HG03439 (cell line): Measurements from ENCODE around the gene TEKT4.
"Not testable (repeated sequence)": the region's sequence is repeated elsewhere in the genome, so short reads cannot be mapped to it uniquely, and the experiment has no call there.

ENCODE experiments used
- ATAC-seq: cut with Tn5 transposase; IDR thresholded peaks from one replicate; pipeline ENCODE4 v1.9.1; 2021; ENCODE audit warnings: mild to moderate bottlenecking, moderate library complexity; ENCODE audit not compliant: unreplicated experiment

Gene TEKT4

GRCh38 chr2:94871226-94872087 lies at the start of gene TEKT4:
TEKT4 (plus strand) TSS chr2:94871430; CDS start chr2:94871580, 150 bp downstream.
- no peak for ATAC-seq

GRCh38 chr2:94839224-94839623 lies 32.0 kb upstream of the TEKT4 start:
- not testable (repeated sequence) for ATAC-seq

GRCh38 chr2:94856856-94857255 lies 14.4 kb upstream of the TEKT4 start:
- ATAC-seq = not testable (repeated sequence)

GRCh38 chr2:94857367-94858162 lies 13.7 kb upstream of the TEKT4 start:
- ATAC-seq = not testable (repeated sequence)

- not testable (repeated sequence) for ATAC-seq
Observed at GRCh38 chr2:94858163-94858888, 12.9 kb upstream of the TEKT4 start.

- ATAC-seq = no peak
Observed at GRCh38 chr2:94861308-94862152, 9.7 kb upstream of the TEKT4 start.

GRCh38 chr2:94862903-94863302 lies 8.3 kb upstream of the TEKT4 start:
- not testable (repeated sequence) for ATAC-seq

GRCh38 chr2:94869131-94869530 lies 2.1 kb upstream of the TEKT4 start:
- ATAC-seq = no peak

GRCh38 chr2:94869552-94870439 lies 1.4 kb upstream of the TEKT4 start:
- ATAC-seq = no peak

GRCh38 chr2:94870440-94871225 lies 597 bp upstream of the TEKT4 start:
- no peak for ATAC-seq

GRCh38 chr2:94872088-94872618 lies 923 bp downstream of the TEKT4 start:
- no peak for ATAC-seq

- ATAC-seq = no peak
Observed at GRCh38 chr2:94872676-94873361, 1.6 kb downstream of the TEKT4 start.

GRCh38 chr2:94873362-94874276 lies 2.4 kb downstream of the TEKT4 start:
- ATAC-seq = no peak

- peak; percentile 80 for ATAC-seq
Observed at GRCh38 chr2:94874277-94874997, 3.2 kb downstream of the TEKT4 start.

- no peak for ATAC-seq
Observed at GRCh38 chr2:94875064-94875819, 4.0 kb downstream of the TEKT4 start.
